Measurements from ENCODE around the gene RING1. TPM values are rescaled to one million over a fixed set of nuclear protein-coding genes. Genes with fewer than 3 reads are reported as not detected.

RING1 gene
- 24.4 and 36.6 TPM in 2 replicates for polyA plus RNA-seq (2011; rRNA removed)
- 15.1 and 25.0 TPM in 2 replicates for polyA minus RNA-seq (2011; rRNA and poly(A)+ RNA removed)

DNA sequence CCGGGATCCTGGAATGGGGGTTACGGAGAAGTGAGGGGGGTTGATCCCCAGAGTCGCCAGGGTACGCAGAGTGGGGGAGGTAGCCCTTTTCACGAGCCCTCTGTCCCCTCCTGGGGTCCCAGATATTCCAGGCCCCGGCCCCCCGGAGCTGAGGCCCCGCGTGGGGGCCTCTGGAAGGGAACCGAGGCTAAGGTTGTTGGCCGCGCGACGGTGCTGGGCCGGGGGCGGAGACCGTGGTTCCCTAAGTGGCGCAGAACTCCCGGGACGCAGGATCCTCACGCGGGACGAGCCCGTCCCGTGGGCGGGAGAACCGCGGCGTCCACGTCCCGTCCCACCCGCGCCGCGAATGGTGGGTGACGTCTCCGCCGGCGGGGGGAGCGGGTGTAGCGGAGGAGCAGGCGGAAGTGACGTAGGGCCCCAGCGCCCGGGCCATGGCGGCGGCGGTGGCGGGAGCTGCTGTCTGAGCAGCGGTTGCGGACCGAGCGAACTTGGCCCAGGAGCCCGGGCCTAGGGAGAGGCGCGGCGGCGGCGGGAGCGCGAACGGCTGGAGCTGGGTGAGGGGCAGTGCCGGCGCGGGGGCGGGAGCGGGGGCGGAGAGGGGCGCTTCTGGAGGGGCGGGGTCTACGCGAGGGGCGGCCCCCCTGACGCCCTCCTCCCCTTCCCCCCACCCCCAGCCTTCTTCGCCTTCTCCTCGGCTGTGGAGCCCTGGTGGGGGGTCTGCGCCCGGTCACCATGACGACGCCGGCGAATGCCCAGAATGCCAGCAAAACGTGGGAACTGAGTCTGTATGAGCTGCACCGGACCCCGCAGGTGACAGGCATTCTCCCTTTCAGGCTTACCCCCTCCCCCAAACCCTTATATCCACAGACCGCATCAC lies at the start of gene RING1:
TSS of gene RING1 (plus strand) at position 410 of the 877 bp plus-strand sequence. CDS start at position 733, 323 bp downstream.
- CTCF ChIA-PET = interaction anchor here (0.6 to 3.1 kb wide), 4 partner anchors 10 to 339 kb away, joined by 3 to 20 read pairs (median 9); no protein-coding TSS in a partner anchor
- TF ChIP-seq, protein P1, sequence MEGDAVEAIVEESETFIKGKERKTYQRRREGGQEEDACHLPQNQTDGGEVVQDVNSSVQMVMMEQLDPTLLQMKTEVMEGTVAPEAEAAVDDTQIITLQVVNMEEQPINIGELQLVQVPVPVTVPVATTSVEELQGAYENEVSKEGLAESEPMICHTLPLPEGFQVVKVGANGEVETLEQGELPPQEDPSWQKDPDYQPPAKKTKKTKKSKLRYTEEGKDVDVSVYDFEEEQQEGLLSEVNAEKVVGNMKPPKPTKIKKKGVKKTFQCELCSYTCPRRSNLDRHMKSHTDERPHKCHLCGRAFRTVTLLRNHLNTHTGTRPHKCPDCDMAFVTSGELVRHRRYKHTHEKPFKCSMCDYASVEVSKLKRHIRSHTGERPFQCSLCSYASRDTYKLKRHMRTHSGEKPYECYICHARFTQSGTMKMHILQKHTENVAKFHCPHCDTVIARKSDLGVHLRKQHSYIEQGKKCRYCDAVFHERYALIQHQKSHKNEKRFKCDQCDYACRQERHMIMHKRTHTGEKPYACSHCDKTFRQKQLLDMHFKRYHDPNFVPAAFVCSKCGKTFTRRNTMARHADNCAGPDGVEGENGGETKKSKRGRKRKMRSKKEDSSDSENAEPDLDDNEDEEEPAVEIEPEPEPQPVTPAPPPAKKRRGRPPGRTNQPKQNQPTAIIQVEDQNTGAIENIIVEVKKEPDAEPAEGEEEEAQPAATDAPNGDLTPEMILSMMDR (IDR thresholded peaks at IDR 0.05; ENCODE audit: insufficient read depth, low read depth, low read length) = no peak
- Histone ChIP-seq H3K27me3 (ENCODE audit: control insufficient read depth, insufficient read depth, low read length) (no peaks in the 10 kb centered on the region), H3K36me3 (ENCODE audit: control insufficient read depth, insufficient read depth, low read length) (peaks cover 20% of the 10 kb centered on the region), H3K4me3 (ENCODE audit: low read depth, low read length) (peak within 1 kb of the TSS; percentile 84)
- DNase-seq (ENCODE audit: low read depth) = no peak
- POLR2A ChIA-PET = interaction anchor here (0.6 to 0.9 kb wide), 3 partner anchors 11 to 239 kb away, joined by 12 to 26 read pairs (median 20); no protein-coding TSS in a partner anchor

DNA sequence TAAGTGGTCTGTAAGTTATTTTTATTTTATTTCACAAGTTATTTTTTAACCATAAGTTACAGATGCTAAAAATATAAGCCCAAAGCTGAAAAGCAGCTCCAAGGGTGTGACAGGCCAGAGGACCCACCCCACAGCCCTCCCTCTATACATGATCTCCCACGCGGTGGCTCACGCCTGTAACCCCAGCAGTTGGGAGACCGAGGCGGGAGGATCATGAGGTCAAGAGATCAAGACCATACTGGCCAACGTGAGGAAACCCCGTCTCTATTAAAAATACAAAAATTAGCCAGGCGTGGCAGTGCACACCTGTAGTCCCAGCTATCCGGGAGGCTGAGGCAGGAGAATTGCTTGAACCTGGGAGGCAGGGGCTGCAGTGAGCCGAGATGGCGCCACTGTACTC lies 48.2 kb upstream of the RING1 start:
- TF ChIP-seq, protein P1 (IDR thresholded peaks at IDR 0.05; ENCODE audit: insufficient read depth, low read depth, low read length) = no peak
- ChIA-PET POLR2A (no interaction called here), CTCF (interaction anchor here (0.9 to 4.3 kb wide), 9 partner anchors 7 to 247 kb away, joined by 3 to 44 read pairs (median 14); no protein-coding TSS in a partner anchor)
- Histone ChIP-seq H3K36me3 (ENCODE audit: control insufficient read depth, insufficient read depth, low read length) (no peaks in the 10 kb centered on the region), H3K4me3 (ENCODE audit: low read depth, low read length) (no peak overlapping the region), H3K27me3 (ENCODE audit: control insufficient read depth, insufficient read depth, low read length) (peaks cover 3% of the 10 kb centered on the region)
- DNase-seq (ENCODE audit: low read depth) = no peak

DNA sequence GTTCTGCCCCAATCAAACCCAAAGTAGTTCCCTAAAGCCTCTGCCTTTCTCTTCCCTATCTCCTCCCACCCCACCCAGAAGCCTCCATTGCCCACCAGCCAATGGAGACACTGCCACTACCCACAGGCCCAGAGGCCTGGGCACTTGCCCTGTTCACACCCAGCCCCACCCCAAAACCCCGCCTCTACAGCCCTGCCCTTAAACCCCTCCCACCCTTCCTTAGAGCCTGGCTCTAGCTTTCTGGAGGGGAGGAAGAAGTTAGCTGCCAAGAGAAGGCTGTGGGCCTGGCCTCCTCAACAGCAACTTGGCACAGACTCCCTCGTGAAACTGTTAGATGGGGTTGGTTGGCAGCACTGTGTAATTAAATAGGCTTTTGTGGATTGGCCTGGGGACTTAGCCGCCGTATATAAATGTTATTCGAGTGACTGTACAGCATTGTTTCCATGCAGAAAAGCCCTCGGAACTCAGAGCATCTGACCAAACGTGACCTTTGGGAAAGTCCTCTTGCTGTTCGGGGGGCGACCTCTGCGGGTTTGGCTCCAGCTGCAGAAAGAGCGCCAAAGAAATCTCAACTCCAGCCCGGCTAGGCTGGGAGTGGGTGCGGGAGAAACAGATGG lies 47.5 kb upstream of the RING1 start:
- DNase-seq (ENCODE audit: low read depth) = peak; percentile 73
- Histone ChIP-seq H3K4me3 (ENCODE audit: low read depth, low read length) (no peak overlapping the region), H3K36me3 (ENCODE audit: control insufficient read depth, insufficient read depth, low read length) (no peaks in the 10 kb centered on the region), H3K27me3 (ENCODE audit: control insufficient read depth, insufficient read depth, low read length) (peaks cover 3% of the 10 kb centered on the region)
- TF ChIP-seq, protein P1 (IDR thresholded peaks at IDR 0.05; ENCODE audit: insufficient read depth, low read depth, low read length) = no peak
- ChIA-PET CTCF (interaction anchor here (0.6 to 4.3 kb wide), 19 partner anchors 8 to 246 kb away, joined by 3 to 44 read pairs (median 4); partner anchors contain the start of genes COL11A2 and HSD17B8), POLR2A (no interaction called here)

DNA sequence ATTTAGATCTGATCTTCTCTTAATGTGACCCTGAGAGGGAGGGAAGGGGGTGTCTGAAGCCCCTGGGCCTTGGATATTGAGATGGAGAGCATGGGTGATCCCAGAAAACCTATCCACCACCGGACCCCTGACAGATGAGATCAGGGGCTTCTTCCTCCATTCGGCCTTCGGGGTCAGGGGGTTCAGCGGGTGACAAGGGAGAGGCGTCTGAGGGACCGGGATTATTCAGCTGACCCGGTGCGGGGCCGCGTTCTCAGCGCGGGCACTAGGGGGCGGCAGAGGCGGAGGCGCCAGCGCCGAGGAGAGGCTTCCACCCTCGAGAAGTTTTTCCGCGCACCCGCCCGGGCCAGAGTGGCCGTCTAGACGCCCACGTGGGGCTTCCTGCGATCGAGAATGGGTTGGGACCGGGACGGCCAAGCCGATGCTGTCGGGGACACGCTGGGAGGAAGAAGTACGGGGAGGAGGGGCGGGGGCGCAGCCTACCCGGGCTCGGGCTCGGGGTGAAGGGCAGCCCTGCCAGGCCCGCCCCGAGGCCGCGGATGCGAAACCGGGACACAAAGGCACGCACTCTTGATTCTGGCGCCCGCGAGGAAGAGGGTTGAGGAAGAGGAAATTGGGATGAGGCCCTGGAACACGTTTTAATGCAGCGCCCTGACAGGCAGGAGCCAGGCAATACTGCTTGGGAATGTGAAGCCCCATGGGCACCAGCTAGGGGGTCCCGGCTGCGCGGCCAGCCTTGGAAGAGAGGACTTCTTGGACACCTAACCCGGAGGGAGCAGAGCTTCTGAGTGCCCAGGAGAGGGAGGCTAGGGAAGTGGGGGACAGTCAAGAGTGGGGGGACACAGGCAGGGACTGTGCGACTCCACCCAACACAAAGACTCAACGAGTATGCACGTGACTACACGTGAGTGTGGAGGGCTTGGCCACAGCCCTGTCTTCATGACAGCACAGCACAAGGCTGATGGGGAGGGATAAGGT lies 46.7 kb upstream of the RING1 start:
- TF ChIP-seq, protein P1 (IDR thresholded peaks at IDR 0.05; ENCODE audit: insufficient read depth, low read depth, low read length) = peak; percentile 98
- no peak for DNase-seq (ENCODE audit: low read depth)
- H3K27me3 ChIP-seq (ENCODE audit: control insufficient read depth, insufficient read depth, low read length) = peaks cover 3% of the 10 kb centered on the region
- ChIA-PET POLR2A (no interaction called here), CTCF (interaction anchor here (0.6 to 4.3 kb wide), 23 partner anchors 8 to 245 kb away, joined by 3 to 44 read pairs (median 4); partner anchors contain the start of genes COL11A2 and HSD17B8)
- H3K4me3 ChIP-seq (ENCODE audit: low read depth, low read length) = peak overlapping the region; percentile 39
- H3K36me3 ChIP-seq (ENCODE audit: control insufficient read depth, insufficient read depth, low read length) = no peaks in the 10 kb centered on the region

All from BJ (cell line).